COLO829 (cell line): ENCODE results near the gene AGO4.

Experiments
- DNase-seq: peaks from one replicate; pipeline ENCODE4 v3.0.0; 2012; ENCODE audit warnings: low spot score

Gene AGO4

DNA sequence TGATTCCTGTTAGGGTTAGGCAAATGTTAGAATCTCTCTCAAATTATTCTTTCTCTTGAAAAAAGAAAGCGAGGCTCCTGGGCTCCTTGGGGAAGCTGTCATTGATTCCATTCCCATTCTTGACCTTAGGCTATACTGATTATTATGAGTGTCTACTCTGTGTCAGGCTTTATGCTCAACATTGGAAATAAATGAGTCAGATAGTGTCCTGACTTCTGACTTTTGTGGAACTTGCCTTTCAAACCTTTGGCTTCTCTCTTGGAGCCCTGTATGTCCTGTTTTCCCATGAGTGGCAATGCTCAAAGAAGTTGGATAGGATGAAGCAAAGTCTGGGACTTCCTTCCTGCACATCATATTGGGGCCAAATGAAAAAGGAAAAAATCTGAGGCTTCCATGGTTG is 86.8 kb downstream of the AGO4 start:
- no peak for DNase-seq

DNA sequence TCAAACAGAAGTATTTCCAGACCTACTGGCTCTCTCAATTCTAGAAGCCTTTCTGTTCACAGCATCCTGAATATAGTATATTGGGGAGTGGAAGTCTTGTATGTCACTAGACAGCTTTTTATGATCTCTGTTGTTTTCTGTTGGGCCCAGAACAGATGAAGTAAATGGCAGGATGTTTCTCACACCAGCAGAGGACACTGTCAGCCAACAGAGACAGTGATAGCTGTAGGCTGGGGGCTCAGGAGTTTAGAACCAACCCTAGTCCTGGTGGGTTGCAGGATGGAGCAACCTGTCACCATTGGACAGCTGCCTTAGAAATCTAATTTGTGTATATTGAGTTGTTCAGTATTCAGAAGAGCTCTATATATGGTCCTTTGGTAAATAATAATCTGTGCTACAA is 92.1 kb downstream of the AGO4 start:
- no peak for DNase-seq

GRCh38 chr1:35901235-35901634 is 93.4 kb downstream of the AGO4 start:
- no peak for DNase-seq

GRCh38 chr1:35902671-35903070 is 94.9 kb downstream of the AGO4 start:
- DNase-seq: no peak
